Panc1 (cell line): ENCODE measurements around the gene FAM76B. TPM values are rescaled to one million over a fixed set of nuclear protein-coding genes. Genes with fewer than 3 reads are reported as not detected.
A peak's percentile ranks its signal among the peaks of the same experiment; 100 is the strongest.

Experiments
- ATAC-seq: fragments of 200-7000 bp; cut with Tn5 transposase; 2 replicates; pipeline ENCODE4 v1.9.1; 2020; ENCODE audit warnings: mild to moderate bottlenecking, moderate library complexity
- BruUV-seq: library from RNA; stranded (reverse); fragments of 400-500 nt; replicated peaks from 2 replicates; lab custom pipeline; 2021; lab: Mats Ljungman, UMichigan
- CTCF ChIA-PET: fragments of 300-600 bp; sonication (Branson Sonifier 250); formaldehyde crosslinking; loops from one replicate; lab custom pipeline; 2022; ENCODE audit warnings: antibody characterized with exemption; lab: Charles Lee
- POLR2A ChIA-PET: fragments of 300-600 bp; sonication (Branson Sonifier 250); formaldehyde crosslinking; loops from one replicate; lab custom pipeline; 2022; ENCODE audit warnings: antibody characterized with exemption; lab: Charles Lee
- DNase-seq: peaks from one replicate; pipeline ENCODE4 v3.0.0-alpha.2; 2010; ENCODE audit warnings: low read depth, low spot score
- H3K27ac ChIP-seq: 2 replicates; pipeline ENCODE4 v1.5.1; 2011; ENCODE audit warnings: mild to moderate bottlenecking, low read length, inconsistent platforms
- H3K27me3 ChIP-seq: fragments of 200-500 bp; sonication (Bioruptor generic); 2 replicates; pipeline ENCODE4 v1.6.0; 2014; ENCODE audit warnings: low read length, inconsistent platforms; ENCODE audit not compliant: control insufficient read depth, insufficient read depth
- H3K36me3 ChIP-seq: fragments of 200-500 bp; sonication (Bioruptor generic); 2 replicates; pipeline ENCODE4 v1.5.1; 2014; ENCODE audit warnings: inconsistent platforms, mild to moderate bottlenecking, low read length, moderate library complexity; ENCODE audit not compliant: control insufficient read depth, insufficient read depth
- H3K4me1 ChIP-seq: 2 replicates; pipeline ENCODE4 v1.5.1; 2011; ENCODE audit warnings: inconsistent platforms, mild to moderate bottlenecking, low read length, moderate library complexity; ENCODE audit not compliant: control insufficient read depth, insufficient read depth
- H3K4me3 ChIP-seq, 2 experiments: 2 replicates each; pipeline ENCODE4 v1.5.1; 2011 to 2012; ENCODE audit warnings: low read depth in 2 of 2, low read length in 2 of 2, mild to moderate bottlenecking in 2 of 2, inconsistent platforms in 1 of 2, moderate library complexity in 1 of 2
- H3K9me3 ChIP-seq: fragments of 200-500 bp; sonication (Bioruptor generic); 2 replicates; pipeline ENCODE4 v1.5.1; 2014; ENCODE audit warnings: low read depth, mild to moderate bottlenecking, inconsistent platforms, low read length, moderate library complexity; ENCODE audit not compliant: control insufficient read depth, insufficient read depth
- CTCF ChIP-seq: fragments of 450-650 bp; IDR thresholded peaks from 2 replicates; pipeline ENCODE4 v1.5.1; 2017; ENCODE audit warnings: mild to moderate bottlenecking
- POLR2AphosphoS5 ChIP-seq: IDR thresholded peaks from 2 replicates; pipeline ENCODE4 v1.6.1; 2012; ENCODE audit warnings: mild to moderate bottlenecking, low read depth, low read length, moderate library complexity
- REST ChIP-seq, 2 experiments: IDR thresholded peaks; 2 replicates each; pipeline ENCODE4 v1.6.1; 2011 to 2012; ENCODE audit warnings: low read depth in 2 of 2, control low read depth in 1 of 2, low read length in 1 of 2, mild to moderate bottlenecking in 1 of 2, moderate library complexity in 1 of 2; ENCODE audit not compliant: insufficient read depth in 1 of 2
- SIN3A ChIP-seq: IDR thresholded peaks from 2 replicates; pipeline ENCODE4 v1.6.1; 2012; ENCODE audit warnings: low read depth, mild to moderate bottlenecking, low read length, moderate library complexity, borderline replicate concordance; ENCODE audit not compliant: insufficient read depth
- TCF7L2 ChIP-seq: IDR thresholded peaks from 2 replicates; pipeline ENCODE4 v1.6.1; 2011; ENCODE audit warnings: mild to moderate bottlenecking, low read depth, low read length, inconsistent platforms
- in situ Hi-C: cut with HindIII; loops from 2 replicates; pipeline ENCODE4 v1.10.0; 2016; ENCODE audit warnings: low sequenced_read_pairs, low pct_unique_long_range_greater_than_20kb
- intact Hi-C: fragments of 100-400 bp; cut with micrococcal nuclease; formaldehyde crosslinking; loops from one replicate; pipeline ENCODE4 v1.10.0; 2022; ENCODE audit not compliant: unreplicated experiment
- total RNA-seq: library from RNA; stranded (reverse); gene quantifications from one replicate; pipeline ENCODE4 v1.2.1, GENCODE V29; 2021; ENCODE audit not compliant: unreplicated experiment

The FAM76B gene
- total RNA-seq, 1 experiment from 2014 or later: 31.2 TPM

DNA sequence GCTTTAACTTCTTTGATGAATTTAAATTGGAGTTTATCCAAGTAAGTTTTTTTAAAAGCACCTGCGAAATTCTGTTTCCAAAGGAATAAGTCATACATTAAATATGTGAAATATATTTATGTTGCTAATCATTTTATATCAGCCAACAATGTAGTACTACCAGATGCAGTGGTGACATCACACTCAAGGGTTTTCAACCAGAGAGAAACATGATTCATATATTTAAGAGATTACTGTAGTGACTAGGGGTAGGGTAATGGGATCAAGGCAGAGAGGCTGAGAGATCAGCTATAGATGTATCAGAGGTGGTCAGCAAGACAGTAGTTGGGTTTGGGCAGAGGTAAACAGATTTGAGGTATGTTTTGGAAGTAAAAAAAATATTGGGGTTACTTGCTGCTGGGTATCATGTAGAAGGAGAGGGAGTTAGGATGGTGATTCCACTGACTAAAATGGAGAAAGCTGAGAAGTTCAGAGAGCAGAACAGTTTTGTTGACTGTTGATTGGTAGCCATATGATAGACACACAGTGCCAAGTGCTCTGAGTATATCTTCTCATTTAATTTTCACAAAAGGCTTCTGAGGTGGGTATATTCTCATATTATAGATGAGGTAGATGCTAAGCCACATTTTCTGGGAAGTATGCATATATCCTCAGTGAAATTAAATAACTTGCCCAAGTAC is 40.1 kb upstream of the FAM76B start:
- intact Hi-C loops: loop anchor here (10.0 kb wide), 1 partner anchor 565 kb away; the partner anchor contains the start of gene JRKL
- DNase-seq (no peak), ATAC-seq (0 out of 2 replicates have a peak, but pooled peaks have one; percentile 23)
- in situ Hi-C loops: no loop called here
- Histone ChIP-seq H3K36me3 (peaks cover 44% of the 10 kb centered on the region), H3K27me3 (no peaks in the 10 kb centered on the region), H3K9me3 (no peaks in the 10 kb centered on the region), H3K4me1 (0 out of 2 replicates have a peak, but pooled peaks cover 4% of the 10 kb centered on the region), H3K27ac (no peak overlapping the region), H3K4me3 (no peak overlapping the region)
- BruUV-seq: no TSS peak
- ChIA-PET CTCF (interaction anchor here (1.3 kb wide), 1 partner anchor 513 kb away, joined by 4 read pairs; the partner anchor contains the start of gene MAML2), POLR2A (no interaction called here)
- TF ChIP-seq SIN3A: no peak
- TF ChIP-seq TCF7L2: no peak
- TF ChIP-seq POLR2AphosphoS5: no peak
- TF ChIP-seq REST (IDR thresholded peaks at IDR 0.05; ENCODE audit: insufficient read depth in 1 of 2, low read depth in 2 of 2, low read length in 1 of 2): no peak

- ATAC-seq: no peak
- TF ChIP-seq CTCF (no peak), POLR2AphosphoS5 (no peak), TCF7L2 (no peak), SIN3A (no peak), REST (IDR thresholded peaks at IDR 0.05; ENCODE audit: insufficient read depth in 1 of 2, low read depth in 2 of 2, low read length in 1 of 2) (no peak)
- POLR2A ChIA-PET: no interaction called here
- no peaks in the 10 kb centered on the region for H3K27me3 ChIP-seq
- no peak overlapping the region for H3K27ac ChIP-seq
- no peak for DNase-seq
- intact Hi-C loops: no loop called here
- no peaks in the 10 kb centered on the region for H3K9me3 ChIP-seq
- 0 out of 2 replicates have a peak, but pooled peaks cover 4% of the 10 kb centered on the region for H3K4me1 ChIP-seq
- BruUV-seq: no TSS peak
- CTCF ChIA-PET: no interaction called here
- H3K4me3 ChIP-seq: no peak overlapping the region
- in situ Hi-C loops: no loop called here
- H3K36me3 ChIP-seq: peaks cover 32% of the 10 kb centered on the region
Observed at GRCh38 chr11:95827696-95828095, 38.1 kb upstream of the FAM76B start.
